CD4-positive, alpha-beta T cell treated with Interferon alpha-2 for 1 hour (primary cell): ENCODE measurements around the gene PDIA4.
A peak's percentile ranks its signal among the peaks of the same experiment; 100 is the strongest.
"Not testable (repeated sequence)": the region's sequence is repeated elsewhere in the genome, so short reads cannot be mapped to it uniquely, and the experiment has no call there.

Source experiments
- DNase-seq, 2 donors: peaks; one replicate each; pipeline ENCODE4 v3.0.0-alpha.2; 2020 to 2022

PDIA4 gene, protein sequence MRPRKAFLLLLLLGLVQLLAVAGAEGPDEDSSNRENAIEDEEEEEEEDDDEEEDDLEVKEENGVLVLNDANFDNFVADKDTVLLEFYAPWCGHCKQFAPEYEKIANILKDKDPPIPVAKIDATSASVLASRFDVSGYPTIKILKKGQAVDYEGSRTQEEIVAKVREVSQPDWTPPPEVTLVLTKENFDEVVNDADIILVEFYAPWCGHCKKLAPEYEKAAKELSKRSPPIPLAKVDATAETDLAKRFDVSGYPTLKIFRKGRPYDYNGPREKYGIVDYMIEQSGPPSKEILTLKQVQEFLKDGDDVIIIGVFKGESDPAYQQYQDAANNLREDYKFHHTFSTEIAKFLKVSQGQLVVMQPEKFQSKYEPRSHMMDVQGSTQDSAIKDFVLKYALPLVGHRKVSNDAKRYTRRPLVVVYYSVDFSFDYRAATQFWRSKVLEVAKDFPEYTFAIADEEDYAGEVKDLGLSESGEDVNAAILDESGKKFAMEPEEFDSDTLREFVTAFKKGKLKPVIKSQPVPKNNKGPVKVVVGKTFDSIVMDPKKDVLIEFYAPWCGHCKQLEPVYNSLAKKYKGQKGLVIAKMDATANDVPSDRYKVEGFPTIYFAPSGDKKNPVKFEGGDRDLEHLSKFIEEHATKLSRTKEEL

GRCh38 chr7:149028346-149029109 is at the start of gene PDIA4:
PDIA4 (minus strand) TSS chr7:149028505; CDS start chr7:149028408, 97 bp downstream.
- DNase-seq = peak; percentile 99

- no peak for DNase-seq
Observed at GRCh38 chr7:149077594-149077993, 49.3 kb upstream of the PDIA4 start.

DNA sequence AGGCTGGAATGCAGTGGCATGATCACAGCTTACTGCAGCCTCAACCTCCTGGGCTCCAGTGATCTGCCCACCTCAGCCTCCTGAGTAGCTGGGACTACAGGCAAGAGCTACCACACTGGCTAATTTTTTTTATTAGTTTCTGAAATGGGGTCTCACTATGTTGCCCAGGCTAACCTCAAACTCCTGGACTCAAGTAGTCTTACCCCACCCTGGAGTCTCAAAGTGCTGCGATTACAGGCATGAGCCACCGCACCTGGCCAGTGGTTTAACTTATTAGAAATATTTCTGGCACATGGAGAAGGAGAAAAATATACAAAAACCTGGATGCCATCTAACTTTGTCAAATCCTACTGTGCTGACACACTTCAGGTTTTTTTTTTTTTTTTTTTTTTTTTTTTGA is 47.0 kb upstream of the PDIA4 start:
- no peak for DNase-seq

GRCh38 chr7:149074116-149074885 is 46.0 kb upstream of the PDIA4 start:
- no peak for DNase-seq

GRCh38 chr7:149072438-149072775 is 44.1 kb upstream of the PDIA4 start:
- no peak for DNase-seq

- DNase-seq = peak; percentile 57 to 68
Observed at GRCh38 chr7:149071641-149072437, 43.5 kb upstream of the PDIA4 start.

DNA sequence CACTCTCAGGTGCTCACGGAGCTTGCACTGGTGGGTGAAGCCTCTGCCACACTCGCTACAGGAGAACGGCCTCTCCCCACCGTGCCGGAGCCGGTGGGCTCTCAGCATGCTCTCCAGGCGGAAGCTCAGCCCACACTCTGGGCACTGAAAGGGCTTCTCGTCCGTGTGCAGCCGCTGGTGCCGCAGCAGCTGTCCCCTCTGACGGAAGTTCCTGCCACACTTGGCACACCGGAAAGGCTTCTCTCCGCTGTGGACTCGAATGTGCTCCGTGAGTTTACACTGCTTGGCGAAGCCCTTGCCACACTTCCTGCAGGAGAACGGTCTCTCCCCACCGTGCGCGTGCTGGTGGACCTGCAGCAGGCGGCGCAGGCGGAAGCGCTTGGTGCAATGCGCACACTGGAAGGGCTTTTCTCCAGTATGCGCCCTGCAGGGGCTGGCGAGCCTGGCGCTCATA is 42.9 kb upstream of the PDIA4 start:
- DNase-seq = no peak

DNA sequence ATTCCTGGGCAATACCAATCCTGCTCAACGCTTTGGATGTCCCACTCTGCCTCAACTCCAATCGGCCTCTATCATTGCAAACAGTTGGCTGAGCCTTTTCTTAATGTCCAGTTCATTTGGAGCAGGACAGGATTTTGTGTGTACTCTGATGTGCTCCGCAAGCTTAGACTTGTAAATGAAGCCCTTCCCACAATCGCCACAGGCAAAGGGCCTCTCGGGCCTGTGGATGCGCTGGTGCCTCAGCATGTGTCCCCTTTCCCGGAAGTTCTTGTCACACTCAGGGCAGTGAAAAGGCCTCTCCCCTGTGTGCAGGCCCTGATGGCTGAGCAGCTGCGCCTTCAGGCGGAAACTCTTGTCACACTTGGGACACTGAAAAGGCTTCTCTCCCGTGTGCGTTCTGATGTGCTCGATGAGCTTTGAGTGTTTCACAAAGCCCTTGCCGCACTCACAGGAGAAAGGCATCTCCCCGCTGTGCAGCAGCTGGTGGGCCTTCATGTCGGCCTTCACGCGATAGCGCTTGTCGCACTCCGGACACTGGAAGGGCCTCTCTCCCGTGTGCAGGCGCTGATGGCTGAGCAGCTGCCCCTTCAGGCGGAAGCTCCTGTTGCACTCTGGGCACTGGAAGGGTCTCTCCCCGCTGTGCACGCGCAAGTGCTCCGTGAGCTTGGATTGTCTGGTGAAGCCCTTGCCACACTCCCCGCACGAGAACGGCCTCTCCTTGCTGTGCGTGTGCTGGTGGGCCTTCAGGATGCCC is 42.2 kb upstream of the PDIA4 start:
- no peak for DNase-seq

DNA sequence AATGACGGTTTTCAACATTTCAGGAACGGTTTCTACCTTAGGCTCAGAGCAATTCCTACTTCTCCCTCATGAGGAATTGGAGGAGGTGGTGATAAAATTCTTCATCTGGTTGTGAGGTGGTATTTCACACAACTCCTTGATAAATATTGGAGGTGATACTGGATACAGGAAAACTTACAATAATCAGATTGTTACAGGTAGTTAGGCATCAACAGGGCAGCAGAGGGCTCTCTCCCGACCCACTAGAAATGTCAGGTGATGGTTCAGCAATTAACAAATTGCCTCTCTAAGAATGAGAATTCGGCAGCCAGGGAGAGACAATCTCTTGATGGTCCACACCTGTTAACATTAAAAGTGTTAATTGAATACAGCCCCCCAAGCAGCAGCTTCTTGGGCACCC is 39.6 kb upstream of the PDIA4 start:
- no peak for DNase-seq

- no peak for DNase-seq
Observed at GRCh38 chr7:149063476-149063875, 35.2 kb upstream of the PDIA4 start.

DNA sequence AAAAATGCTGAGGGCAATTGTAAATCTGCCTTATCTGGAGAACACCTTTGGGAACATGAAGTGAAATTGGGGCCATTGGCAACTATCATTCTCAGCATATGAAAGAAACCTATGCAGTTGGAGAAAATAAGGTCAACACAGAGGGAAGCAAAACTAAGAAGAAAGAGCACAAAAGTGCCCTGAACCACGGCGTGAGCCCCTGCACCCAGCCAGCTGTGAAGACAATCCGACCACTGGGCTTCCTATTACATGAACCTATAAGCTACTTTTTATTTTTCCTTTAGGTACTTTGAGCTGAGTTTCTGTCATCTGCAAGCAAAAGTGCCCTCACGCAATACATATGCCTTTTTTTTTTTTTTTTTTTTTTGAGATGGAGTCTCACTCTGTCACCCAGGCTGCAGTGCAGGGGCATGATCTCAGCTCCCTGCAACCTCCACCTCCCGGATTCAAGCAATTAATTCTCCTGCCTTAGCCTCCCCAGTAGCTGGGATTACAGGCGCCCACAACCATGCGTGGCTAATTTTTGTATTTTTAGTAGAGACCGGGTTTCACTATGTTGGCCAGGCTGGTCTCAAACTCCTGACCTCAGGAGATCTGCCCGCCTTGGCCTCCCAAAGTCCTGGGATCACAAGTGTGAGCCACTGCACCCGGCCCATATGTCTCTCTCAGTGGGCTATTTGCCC is 34.1 kb upstream of the PDIA4 start:
- DNase-seq = not testable (repeated sequence)

GRCh38 chr7:149060156-149060555 is 31.9 kb upstream of the PDIA4 start:
- DNase-seq = no peak

- no peak for DNase-seq
Observed at GRCh38 chr7:149053885-149054284, 25.6 kb upstream of the PDIA4 start.

- no peak for DNase-seq
Observed at GRCh38 chr7:149053384-149053783, 25.1 kb upstream of the PDIA4 start.

DNA sequence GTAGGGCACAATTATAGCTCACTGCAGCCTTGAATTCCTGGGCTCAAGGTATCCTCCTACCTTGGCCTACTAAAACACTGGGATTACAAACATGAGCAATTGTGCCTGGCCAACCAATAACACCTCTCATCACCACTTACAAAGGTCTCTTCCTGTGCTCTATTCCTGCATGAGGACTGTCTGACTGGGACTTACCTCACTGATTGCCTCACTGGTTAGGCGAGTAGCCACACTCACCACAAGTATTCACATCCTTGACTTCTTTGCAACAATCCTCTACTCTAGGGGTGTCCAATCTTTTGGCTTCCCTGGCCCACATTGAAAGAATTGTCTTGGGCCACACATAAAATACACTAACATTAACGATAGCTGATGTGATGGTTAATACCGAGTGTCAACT is 22.6 kb upstream of the PDIA4 start:
- DNase-seq = no peak

- DNase-seq = no peak
Observed at GRCh38 chr7:149048805-149049204, 20.5 kb upstream of the PDIA4 start.

- DNase-seq = no peak
Observed at GRCh38 chr7:149046416-149046815, 18.1 kb upstream of the PDIA4 start.

DNA sequence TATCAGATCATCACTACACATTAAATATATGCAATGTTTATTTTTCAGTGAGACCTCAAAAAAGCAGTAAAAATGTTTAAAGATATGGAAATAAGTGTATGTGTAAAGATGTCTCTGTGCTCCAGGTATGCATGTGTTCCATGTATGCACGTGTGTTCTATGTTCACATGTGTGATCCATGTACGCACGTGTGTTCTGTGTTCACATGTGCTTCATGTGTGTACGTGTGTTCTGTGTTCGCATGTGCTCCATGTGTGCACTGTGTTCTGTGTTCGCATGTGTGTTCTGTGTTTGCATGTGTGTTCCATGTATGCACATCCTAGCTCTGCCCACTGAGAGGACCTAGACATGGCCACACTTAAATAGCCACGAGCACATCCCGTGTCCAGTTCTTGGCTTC is 15.6 kb upstream of the PDIA4 start:
- no peak for DNase-seq

GRCh38 chr7:149041350-149041749 is 13.0 kb upstream of the PDIA4 start:
- no peak for DNase-seq

GRCh38 chr7:149038641-149039040 is 10.3 kb upstream of the PDIA4 start:
- not testable (repeated sequence) for DNase-seq

- no peak for DNase-seq
Observed at GRCh38 chr7:149036676-149037075, 8.4 kb upstream of the PDIA4 start.
